IMR-90 (cell line): ENCODE results near the gene ADAMTS16.

Experiments
- CTCF ChIP-seq: conservative IDR thresholded peaks from 2 replicates; pipeline ENCODE4 v1.5.1; 2012; ENCODE audit warnings: mild to moderate bottlenecking, low read depth, low read length, improper control_type of control experiment
- MXI1 ChIP-seq: IDR thresholded peaks from 2 replicates; pipeline ENCODE4 v1.6.1; 2012; ENCODE audit warnings: low read depth, mild to moderate bottlenecking, low read length, moderate library complexity, borderline replicate concordance
- POLR2A ChIP-seq: IDR thresholded peaks from 2 replicates; pipeline ENCODE4 v1.6.1; 2012; ENCODE audit warnings: mild to moderate bottlenecking, low read depth, low read length

- TF ChIP-seq CTCF = no peak
- TF ChIP-seq MXI1 = no peak
- TF ChIP-seq POLR2A = no peak
These were observed 25.4 kb downstream of the ADAMTS16 start for GRCh38 chr5:5165541-5166002.
